ENCODE data around the gene LAD1. TPM values are rescaled to one million over a fixed set of nuclear protein-coding genes. Genes with fewer than 3 reads are reported as not detected.

The LAD1 gene
- total RNA-seq, 1 experiment from 2014 or later, result 0.34 TPM

DNA sequence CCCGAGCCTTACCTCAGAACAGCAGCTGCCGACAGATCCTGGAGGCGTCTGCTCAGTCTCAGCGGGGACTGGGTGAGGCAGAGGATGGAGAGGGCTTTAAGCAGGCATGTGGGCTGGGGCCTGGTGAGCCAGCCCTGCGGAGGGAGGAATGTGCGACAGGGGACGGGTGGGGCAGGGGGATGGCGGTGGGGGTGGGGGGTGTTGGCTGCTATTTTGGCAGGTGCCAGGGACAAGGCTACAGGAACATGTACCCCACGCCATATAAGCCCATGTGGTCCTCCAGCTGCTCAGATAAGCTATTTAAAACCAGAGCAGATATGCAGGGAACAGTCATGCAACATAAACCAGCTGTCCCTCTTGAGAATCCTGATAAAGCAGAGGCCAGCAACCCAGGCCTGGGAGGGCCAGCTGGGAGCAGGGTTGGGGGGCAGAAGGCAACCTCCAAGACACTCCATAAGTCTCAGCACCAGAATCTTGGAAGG lies 21.5 kb downstream of the LAD1 start, which contains the start of gene TNNT2:
Gene TNNT2 (minus strand): TSS at position 70 of the 482 bp plus-strand sequence. CDS start 4,426 bp downstream, outside the sequence.
- DNase-seq (ENCODE audit: low read depth, low spot score), result no peak
- in situ Hi-C loops (cut with HindIII; ENCODE audit: low pct_unique_long_range_greater_than_20kb, low sequenced_read_pairs), result no loop called here

DNA sequence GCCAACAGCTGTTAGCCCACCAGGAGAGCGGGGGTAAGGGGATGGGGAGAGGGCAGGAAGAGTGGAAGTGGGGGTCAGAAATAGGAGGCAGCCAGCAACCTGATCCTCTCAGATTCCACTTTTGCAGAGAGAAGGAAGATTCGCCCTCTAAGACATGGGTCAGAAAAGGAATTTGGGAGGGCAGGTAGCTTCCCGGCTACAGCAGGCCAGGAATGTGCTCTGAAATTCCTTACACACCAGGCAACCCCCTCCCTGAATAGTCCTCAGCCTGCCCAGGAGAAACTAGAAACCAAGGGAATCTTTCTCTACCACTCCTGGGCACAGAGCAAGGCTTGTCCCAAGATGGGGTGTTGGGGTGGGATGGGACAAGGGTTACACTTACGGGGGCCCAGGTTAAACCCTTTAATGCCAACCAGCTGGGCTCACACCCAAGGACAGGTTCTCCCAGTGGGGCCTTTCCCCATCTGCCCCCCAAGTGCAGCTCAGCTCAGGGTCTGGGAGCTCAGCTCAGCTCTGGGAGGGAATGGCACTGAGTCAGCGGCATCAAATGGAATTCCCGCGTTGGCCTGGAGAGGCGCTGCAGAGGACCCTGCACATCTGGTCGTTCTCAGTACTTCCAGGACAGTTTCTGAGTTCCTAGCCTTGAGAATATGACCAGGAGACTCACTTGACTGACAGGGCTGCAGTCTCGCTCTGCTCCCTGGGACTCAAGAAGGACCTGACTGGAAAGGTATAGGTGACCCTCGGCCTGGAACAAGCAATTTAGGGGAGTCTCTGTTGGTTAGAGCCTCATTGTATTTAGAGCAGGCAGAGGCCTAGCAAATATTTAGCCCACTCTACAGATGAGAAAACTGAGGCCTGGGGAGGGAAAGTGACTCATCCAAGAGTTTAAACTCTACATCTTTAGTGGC lies 22.4 kb downstream of the LAD1 start:
- in situ Hi-C loops (cut with HindIII; ENCODE audit: low pct_unique_long_range_greater_than_20kb, low sequenced_read_pairs), result no loop called here
- peak; percentile 67 for DNase-seq (ENCODE audit: low read depth, low spot score)

DNA sequence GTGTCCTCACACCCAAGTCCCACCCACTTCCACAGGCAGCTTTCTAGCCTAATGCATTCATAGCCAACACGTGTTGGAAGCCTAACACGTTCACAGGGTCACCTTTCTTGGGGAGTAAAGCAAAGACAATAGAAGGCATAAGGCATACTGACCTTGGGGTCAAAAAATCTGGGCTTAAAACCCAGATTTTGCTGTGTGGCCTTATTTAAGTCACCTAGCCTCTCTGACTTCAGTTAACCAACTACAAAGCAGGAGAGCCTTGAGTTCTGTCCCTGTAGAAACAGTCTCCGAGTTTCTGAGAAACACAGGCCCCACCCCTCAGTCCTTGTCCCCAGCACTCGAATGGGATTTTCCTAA lies 23.0 kb downstream of the LAD1 start:
- no peak for DNase-seq (ENCODE audit: low read depth, low spot score)
- in situ Hi-C loops (cut with HindIII; ENCODE audit: low pct_unique_long_range_greater_than_20kb, low sequenced_read_pairs), result no loop called here

DNA sequence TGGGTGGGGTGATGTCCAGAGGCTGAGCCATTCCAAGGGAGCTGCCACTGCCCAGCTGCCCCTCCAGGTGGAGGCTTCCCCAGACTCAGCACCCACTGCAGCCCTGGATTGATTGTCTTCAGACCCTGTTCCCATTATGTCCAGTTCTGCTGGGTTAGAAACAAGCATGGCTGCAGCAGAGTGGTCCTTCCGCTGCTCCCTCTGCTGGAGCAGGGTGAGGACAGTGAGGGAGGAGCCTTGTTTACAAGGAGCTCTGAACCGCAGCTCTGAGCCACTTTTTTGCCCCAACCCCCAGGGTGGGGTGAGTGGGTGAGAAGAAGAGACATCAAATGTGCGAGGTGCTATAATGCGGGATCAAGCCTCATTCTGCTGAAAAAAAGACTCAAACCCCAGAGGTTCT lies 24.0 kb downstream of the LAD1 start:
- peak; percentile 40 for DNase-seq (ENCODE audit: low read depth, low spot score)
- in situ Hi-C loops (cut with HindIII; ENCODE audit: low pct_unique_long_range_greater_than_20kb, low sequenced_read_pairs), result no loop called here

DNA sequence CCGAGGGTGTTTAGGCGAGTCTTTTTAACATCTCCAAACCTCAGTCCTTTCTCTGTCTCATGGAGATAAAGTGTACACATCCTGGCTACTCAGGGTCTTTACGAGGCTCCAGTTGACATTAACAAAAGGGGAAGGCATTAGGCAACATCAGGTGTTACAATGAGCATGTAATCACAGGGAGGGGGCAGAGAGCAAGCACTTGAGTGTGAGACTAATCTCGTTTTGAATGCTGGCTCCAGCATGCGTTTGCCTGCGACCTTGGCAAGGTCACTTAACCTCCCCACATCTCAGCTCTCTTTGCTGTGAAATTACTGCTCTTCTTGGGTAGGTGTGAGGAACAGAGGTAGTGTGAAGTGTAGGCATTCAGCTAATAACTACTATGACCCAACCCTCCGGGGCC lies 24.8 kb downstream of the LAD1 start:
- no peak for DNase-seq (ENCODE audit: low read depth, low spot score)
- in situ Hi-C loops (cut with HindIII; ENCODE audit: low pct_unique_long_range_greater_than_20kb, low sequenced_read_pairs), result no loop called here

DNA sequence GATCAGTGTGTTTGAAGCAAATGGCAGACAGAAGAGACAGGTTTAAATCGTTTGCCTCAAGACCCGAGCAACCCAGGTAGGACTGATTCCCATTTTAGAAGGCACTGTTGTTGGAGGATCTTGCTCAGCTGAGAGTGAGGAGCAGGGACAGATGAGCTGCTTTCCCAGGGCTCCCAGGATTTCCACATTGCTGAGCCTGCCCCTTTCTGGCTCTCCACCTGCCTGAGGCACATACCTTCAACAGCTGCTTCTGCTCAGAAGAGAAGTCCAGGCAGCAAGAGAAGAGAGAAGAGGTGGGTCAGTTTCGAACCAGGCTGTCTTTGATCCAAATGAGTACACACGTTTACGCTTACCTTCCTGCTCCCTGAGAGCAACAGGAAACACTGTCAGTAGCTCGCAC lies 27.3 kb downstream of the LAD1 start:
- in situ Hi-C loops (cut with HindIII; ENCODE audit: low pct_unique_long_range_greater_than_20kb, low sequenced_read_pairs), result no loop called here
- no peak for DNase-seq (ENCODE audit: low read depth, low spot score)

DNA sequence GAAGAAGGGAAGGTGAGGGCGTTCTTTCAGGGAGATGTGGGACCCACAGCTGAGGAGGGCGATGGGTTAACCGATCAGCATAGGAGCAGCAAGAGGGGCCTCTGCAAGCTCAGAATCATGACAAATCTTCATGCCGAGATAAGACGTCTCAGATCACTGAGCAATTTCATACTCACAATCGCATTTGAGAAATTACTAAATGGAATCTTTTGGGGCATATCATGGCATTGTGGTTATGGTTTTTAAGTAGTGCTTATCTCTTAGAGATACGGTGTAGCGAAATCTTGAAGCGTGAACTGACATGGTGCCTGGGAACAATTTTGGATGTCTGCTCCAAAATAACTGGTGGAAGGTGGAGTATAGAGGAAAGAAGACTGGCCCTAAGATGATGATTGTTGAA lies 27.8 kb downstream of the LAD1 start:
- in situ Hi-C loops (cut with HindIII; ENCODE audit: low pct_unique_long_range_greater_than_20kb, low sequenced_read_pairs), result no loop called here
- DNase-seq (ENCODE audit: low read depth, low spot score), result no peak

DNA sequence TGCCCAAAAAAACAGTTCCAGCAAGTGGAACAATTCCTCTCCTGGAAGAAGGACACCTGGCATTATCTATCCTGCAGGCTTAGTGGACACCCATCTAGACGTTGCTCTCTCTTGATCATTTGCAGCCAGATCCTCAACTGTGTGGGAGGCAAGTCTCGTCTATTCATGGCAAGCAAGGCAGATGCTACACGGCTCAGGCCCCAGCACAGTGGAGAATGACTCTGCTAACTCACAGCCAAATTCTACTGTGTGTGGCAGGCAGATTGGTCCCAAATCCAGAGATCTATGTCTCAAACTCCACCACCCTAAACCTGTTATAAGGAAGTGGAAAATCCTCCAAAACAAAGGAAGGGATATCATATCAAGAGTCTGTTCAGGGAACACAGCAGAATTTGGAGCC lies 28.6 kb downstream of the LAD1 start:
- DNase-seq (ENCODE audit: low read depth, low spot score), result no peak
- in situ Hi-C loops (cut with HindIII; ENCODE audit: low pct_unique_long_range_greater_than_20kb, low sequenced_read_pairs), result no loop called here

DNA sequence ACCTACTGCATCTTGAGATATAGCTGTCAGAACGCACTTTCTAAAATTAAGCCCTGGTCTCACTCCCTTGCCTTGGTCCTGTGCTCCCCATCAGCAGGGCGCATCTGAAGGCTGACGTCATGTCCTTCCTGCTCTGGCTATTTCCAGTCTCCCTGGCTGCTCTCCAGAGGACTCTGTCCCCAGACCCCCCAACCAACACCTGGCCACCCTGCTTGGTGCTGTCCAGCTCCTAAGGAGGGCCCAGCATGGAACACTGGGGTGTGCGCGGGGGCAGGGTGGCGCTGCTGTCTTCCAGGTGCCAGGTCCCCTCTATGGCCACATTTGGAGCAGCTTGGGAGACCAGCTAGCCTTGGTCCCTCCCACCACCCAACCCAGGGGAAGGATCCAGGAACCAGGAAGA lies 29.9 kb downstream of the LAD1 start:
- no peak for DNase-seq (ENCODE audit: low read depth, low spot score)
- in situ Hi-C loops (cut with HindIII; ENCODE audit: low pct_unique_long_range_greater_than_20kb, low sequenced_read_pairs), result no loop called here

DNA sequence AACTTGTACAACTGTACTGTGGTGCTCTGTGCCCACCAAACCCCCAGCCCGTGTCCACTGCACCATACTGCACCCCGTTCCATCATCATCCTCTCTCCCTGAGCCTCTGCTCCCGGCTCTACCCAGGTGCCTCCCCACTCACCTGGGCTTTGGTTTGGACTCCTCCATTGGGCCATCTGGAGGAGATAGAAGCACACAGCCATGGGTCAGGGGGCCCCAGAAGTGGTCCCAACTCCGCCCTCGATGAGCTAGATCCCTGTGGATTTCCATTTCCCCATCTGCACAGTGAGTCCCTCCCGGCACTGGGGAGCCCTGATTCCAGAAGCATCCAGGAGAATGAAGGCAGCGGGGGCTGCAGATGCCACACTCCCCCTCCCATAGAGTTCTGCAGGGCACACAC lies 32.4 kb downstream of the LAD1 start:
- in situ Hi-C loops (cut with HindIII; ENCODE audit: low pct_unique_long_range_greater_than_20kb, low sequenced_read_pairs), result no loop called here
- no peak for DNase-seq (ENCODE audit: low read depth, low spot score)

DNA sequence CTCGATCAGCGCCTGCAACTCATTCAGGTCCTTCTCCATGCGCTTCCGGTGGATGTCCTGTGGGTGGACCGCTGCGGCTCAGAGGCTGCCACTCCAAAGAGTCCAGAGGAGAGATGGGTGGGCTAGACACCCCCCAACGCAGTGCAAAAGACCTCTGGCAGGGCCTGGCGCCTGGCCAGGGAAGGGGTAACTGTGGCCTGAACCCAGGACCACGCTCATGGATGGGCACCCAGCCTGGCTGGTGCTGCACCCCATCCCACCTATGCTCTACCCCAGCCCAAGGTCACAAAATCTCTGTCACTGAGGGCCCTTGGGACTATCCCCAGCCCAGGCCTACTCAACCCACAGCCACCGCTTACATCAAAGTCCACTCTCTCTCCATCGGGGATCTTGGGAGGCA lies 33.9 kb downstream of the LAD1 start:
- DNase-seq (ENCODE audit: low read depth, low spot score), result no peak
- in situ Hi-C loops (cut with HindIII; ENCODE audit: low pct_unique_long_range_greater_than_20kb, low sequenced_read_pairs), result no loop called here

DNA sequence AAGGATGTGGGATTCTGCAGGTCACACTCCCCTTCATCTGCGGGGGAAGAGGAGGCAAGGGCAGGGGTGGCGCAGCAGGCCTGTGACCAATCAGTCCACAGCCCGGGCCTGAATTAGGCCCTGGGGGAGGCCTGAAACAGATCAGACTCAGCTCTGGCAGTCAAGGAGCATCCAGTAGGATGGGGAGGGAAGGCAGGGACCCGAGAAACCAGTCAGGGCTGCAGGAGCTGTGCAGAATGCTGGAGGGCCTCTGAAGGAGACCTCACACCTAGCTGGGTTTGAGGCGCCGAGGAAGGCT lies 34.4 kb downstream of the LAD1 start:
- in situ Hi-C loops (cut with HindIII; ENCODE audit: low pct_unique_long_range_greater_than_20kb, low sequenced_read_pairs), result no loop called here
- no peak for DNase-seq (ENCODE audit: low read depth, low spot score)

DNA sequence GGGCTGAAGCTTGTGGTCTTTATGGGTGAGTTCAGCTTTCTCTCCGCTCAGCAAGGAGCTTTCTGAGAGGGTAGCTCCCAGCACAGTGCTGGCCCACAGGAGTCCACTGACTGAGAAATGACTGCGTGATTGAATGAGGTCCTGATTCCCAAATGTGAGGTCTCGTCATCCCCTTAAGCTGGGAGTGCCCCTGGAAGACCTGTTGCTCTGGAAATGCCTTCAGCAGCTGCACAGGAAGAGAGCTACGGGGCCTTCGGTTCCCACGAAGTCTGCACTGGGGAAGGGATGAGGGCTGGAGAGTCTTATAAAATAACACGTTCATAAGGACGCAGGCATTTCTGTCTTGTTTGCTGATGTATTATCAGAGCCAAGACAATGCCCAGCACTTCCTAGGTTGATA lies 35.7 kb downstream of the LAD1 start:
- in situ Hi-C loops (cut with HindIII; ENCODE audit: low pct_unique_long_range_greater_than_20kb, low sequenced_read_pairs), result no loop called here
- no peak for DNase-seq (ENCODE audit: low read depth, low spot score)

DNA sequence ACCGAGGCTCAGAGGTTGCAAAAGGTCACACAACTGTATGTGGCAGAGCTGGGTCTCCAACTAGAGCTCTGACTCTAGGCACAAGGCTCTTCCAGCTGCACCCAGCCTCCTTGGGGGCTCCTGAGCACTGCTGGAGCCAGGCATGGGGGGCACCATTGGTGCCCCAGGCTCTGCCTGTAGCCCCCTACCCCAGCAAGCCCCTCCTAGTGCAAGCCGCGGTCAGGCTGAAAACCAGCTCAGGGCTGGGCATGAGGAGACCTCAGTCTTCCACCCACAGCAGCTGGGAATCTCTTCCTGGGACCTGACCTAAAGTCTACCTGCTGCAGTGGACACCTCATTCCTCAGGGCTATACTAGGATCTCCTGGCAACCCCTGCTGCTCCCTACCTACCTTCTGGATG lies 36.2 kb downstream of the LAD1 start:
- in situ Hi-C loops (cut with HindIII; ENCODE audit: low pct_unique_long_range_greater_than_20kb, low sequenced_read_pairs), result no loop called here

DNA sequence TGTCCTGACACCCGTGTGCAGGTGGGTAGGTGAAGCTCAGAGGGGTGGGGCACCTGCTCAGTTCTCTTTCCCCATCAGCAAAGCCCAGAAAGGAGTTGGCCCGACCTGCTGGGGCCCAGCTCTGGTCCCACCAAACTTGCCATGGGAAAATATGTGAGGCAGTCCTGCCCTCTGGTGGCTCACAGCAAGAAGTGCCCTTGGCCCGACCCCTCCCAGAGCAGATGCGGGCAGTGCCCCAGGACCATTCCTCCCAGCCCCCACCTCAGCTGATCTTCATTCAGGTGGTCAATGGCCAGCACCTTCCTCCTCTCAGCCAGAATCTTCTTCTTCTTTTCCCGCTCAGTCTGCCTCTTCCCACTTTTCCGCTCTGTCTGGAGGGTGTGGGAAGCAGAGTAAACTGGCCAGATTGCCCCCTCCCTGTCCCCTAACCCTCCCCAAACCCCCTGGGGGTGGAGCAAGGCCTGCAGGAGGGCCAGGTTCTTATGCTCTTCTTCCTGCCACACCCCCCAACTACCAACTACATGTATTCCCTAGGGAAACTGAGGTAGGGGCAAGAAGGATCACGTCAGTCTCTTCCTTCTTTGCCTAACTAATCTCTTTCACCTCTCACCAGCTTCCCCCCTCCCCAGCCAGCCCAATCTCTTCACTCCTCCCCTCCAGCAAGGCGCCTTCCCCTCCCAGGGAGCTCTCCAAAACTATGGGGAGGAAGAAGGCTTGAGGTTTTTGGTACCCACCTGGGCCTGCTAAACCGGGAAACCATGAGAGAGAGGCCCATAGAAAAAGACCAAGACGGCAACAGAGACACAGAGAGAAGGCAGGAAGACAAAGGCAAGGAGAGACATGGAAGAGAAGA lies 37.2 kb downstream of the LAD1 start:
- DNase-seq (ENCODE audit: low read depth, low spot score), result peak; percentile 67
- in situ Hi-C loops (cut with HindIII; ENCODE audit: low pct_unique_long_range_greater_than_20kb, low sequenced_read_pairs), result no loop called here

More for the DNA sequence above, 36.2 kb downstream of the LAD1 start:
- DNase-seq (ENCODE audit: low read depth, low spot score), result no peak

DNA sequence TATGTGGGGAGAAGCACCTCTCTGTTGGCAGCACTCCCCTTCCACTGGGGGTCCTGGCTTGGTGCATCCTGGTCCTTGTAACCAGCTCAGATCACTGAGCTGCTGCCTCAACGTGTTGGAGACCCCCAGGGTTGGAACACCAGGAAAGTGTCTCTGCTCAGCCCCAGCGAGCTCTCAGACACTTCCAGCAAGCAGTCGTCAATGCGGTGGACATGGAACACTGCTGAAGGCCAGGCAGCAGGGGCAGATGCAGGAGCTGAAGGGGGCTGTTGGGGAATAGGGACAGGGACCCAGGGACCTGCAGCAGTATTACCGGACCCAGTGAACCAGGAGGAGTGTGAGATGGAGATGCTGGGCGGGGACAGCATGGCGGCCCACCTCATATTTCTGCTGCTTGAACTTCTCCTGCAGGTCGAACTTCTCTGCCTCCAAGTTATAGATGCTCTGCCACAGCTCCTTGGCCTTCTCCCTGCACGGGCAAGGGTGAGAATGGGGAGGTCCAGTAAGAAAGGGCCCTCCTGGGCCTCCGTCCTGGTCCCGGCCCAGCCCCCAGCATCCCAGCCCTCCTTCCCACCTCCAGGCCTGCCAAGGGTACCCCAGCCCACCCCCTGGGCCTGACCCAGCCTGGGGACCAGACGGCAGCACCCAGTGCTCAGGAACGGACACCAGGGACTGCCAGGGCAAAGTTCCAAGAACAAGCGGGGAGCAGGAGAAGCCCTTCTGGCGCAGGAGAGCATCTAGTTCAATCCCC lies 38.0 kb downstream of the LAD1 start:
- in situ Hi-C loops (cut with HindIII; ENCODE audit: low pct_unique_long_range_greater_than_20kb, low sequenced_read_pairs), result no loop called here
- no peak for DNase-seq (ENCODE audit: low read depth, low spot score)

DNA sequence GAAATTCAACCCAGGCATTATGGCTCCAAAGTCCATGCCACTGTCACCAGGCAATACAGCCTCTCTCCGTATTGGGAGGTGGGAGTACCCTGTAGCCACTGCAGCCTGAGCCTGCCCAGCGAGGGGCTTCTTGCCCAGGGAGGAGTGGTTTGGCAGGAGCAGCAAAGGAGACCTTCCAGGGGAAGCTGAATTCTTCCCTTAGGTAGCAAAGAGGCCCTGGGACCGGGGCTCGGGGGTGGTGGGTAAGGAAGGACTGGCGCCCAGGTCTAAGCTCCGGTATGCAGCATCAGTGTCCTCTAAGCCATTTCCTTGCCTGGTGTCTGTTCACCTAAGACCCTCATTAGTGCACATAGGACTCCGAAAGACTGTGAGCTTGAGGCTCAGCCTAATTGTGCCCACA lies 38.6 kb downstream of the LAD1 start:
- in situ Hi-C loops (cut with HindIII; ENCODE audit: low pct_unique_long_range_greater_than_20kb, low sequenced_read_pairs), result no loop called here
- DNase-seq (ENCODE audit: low read depth, low spot score), result no peak

DNA sequence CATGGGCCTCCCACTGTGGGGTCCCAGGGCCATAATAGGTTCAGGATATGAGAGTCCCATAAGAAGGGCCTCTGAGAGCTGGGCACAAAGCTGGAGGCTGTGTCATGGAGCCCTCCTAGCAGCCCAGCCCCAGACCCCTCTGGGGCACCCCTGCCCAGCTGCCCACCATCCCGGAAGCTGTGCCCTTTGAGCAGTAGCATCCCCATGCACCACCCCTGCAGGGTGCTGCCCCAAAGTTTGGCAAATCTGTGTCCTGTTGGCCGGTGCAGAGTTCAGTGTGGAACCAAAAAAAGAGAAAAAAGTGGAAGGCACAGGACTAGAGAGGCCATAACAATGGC lies 39.3 kb downstream of the LAD1 start:
- in situ Hi-C loops (cut with HindIII; ENCODE audit: low pct_unique_long_range_greater_than_20kb, low sequenced_read_pairs), result no loop called here
- DNase-seq (ENCODE audit: low read depth, low spot score), result no peak
